Bone marrow (tissue), 2 donors: ENCODE data around the gene GTF3C1.
"Not testable (repeated sequence)": the region's sequence is repeated elsewhere in the genome, so short reads cannot be mapped to it uniquely, and the experiment has no call there.

Experiments
- DNase-seq, 2 donors: peaks; one replicate each; lab custom pipeline; 2025; lab: John Stamatoyannopoulos, UW

GTF3C1 gene, protein sequence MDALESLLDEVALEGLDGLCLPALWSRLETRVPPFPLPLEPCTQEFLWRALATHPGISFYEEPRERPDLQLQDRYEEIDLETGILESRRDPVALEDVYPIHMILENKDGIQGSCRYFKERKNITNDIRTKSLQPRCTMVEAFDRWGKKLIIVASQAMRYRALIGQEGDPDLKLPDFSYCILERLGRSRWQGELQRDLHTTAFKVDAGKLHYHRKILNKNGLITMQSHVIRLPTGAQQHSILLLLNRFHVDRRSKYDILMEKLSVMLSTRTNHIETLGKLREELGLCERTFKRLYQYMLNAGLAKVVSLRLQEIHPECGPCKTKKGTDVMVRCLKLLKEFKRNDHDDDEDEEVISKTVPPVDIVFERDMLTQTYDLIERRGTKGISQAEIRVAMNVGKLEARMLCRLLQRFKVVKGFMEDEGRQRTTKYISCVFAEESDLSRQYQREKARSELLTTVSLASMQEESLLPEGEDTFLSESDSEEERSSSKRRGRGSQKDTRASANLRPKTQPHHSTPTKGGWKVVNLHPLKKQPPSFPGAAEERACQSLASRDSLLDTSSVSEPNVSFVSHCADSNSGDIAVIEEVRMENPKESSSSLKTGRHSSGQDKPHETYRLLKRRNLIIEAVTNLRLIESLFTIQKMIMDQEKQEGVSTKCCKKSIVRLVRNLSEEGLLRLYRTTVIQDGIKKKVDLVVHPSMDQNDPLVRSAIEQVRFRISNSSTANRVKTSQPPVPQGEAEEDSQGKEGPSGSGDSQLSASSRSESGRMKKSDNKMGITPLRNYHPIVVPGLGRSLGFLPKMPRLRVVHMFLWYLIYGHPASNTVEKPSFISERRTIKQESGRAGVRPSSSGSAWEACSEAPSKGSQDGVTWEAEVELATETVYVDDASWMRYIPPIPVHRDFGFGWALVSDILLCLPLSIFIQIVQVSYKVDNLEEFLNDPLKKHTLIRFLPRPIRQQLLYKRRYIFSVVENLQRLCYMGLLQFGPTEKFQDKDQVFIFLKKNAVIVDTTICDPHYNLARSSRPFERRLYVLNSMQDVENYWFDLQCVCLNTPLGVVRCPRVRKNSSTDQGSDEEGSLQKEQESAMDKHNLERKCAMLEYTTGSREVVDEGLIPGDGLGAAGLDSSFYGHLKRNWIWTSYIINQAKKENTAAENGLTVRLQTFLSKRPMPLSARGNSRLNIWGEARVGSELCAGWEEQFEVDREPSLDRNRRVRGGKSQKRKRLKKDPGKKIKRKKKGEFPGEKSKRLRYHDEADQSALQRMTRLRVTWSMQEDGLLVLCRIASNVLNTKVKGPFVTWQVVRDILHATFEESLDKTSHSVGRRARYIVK (N-terminal part only)

GRCh38 chr16:27549746-27550581, at the start of gene GTF3C1, which contains the start of gene KATNIP:
TSS of gene GTF3C1 (minus strand) at chr16:27549913. CDS start at chr16:27549890, 23 bp downstream.
TSS of gene KATNIP (plus strand) at chr16:27550144. CDS start at chr16:27550171, 27 bp downstream.
- DNase-seq, result peak; percentile 97 to 98

DNA sequence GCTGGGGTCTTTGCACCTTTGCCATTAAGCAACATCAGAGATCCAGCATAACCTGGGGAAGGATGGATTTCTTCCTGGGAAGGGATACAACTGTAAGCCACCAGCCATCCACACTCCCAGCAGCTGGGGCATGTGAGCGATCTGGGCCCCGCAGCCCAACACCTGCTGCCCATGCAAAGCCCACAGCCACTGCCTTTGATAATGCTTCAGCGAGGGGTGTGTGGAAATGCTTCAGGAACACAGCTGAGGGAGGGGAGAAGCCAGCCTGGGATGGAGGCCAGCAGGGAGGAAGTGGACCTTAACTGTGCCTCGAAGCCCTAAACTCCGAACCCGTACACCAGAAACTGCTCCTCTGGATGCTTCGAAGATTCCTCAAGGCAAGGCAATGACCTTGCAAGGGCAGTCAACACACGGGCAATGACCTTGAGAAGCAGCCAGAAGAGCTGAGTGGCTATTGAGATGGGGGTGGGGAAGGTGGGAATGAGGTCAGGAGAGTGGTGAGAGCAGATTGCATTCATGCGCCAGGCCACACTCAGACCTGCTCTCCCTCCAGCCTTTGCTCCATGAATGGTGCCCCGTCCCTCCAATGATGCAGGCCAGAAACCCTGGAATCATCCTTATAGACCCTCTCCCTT, 49.3 kb upstream of the GTF3C1 start:
- DNase-seq, result no peak

DNA sequence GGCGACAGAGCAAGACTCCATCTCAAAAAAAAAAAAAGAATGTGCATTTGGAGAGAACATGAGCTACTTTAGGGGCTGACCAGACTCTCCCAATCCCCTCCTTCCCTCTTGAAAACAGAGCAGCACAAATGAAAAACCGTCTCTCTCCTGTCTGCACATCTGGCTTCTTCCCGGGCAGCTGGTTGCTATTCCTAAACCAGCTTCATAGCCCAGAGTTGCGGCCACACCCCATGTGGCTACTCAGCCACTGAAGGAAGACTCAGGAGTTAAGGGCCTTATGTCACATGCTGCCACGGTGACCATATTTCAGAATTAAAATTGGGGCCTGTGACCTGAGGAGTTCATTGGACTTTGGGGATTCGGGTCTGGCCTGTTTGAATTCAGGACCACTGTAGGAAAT, 48.5 kb upstream of the GTF3C1 start:
- no peak for DNase-seq

- no peak for DNase-seq
These were observed 47.6 kb upstream of the GTF3C1 start for GRCh38 chr16:27597361-27597760.

DNA sequence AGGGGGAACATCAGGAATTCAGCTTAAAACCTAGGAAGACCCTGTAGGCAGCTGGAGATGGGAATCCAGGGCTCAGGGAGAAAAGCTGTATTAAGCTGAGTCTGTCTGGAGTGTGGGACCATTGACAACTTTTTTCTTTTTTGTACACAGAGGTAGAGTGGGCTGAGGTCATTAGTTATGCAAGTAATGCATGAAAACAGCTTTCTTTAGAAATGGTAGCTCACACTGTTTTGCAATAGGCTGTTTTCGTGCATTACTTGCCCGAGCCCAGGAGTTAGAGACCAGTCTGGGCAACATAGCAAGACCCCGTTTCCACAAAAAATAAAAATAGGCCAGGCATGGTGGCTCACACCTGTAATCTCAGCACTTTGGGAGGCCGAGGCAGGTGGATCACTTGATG, 46.7 kb upstream of the GTF3C1 start:
- DNase-seq, result no peak

DNA sequence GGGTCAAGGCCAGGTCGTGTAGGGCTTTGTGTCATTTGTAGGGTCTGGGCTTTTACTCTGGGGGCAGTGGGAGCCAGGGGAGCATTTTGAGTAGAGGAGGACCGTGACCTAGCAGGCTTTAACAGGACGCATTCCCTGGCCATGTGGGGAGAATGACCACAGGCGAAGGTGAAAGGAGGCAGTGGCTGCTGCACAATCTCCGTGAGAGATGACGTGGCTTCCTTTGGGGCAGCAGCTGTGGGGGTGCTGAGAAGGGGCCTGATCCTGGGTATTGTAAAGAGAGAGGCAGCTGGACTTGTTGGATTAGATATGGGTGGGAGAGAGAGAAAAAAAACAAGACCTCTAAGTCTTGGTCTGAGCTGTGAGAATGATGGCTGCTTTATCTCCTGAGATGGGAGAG, 46.3 kb upstream of the GTF3C1 start:
- no peak for DNase-seq

GRCh38 chr16:27595475-27595874, 45.8 kb upstream of the GTF3C1 start:
- no peak for DNase-seq

DNA sequence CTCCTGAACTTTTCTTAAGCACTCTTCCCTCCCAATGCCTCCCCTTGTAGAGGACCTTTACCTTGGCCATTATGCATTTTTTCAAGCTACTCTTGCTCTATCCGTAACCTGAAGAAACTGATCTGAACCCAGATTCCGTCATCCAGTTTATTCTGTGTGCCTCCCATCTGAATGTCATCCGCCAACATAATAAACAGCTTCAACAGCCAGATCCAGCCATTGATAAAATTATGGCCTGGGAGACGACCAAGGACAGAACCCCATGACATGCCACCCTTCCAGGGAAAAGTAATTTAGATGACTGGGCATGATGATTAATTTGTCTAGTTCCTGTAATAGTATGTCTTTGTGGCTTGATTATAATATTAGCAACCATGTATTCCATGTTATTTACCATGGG, 42.1 kb upstream of the GTF3C1 start:
- no peak for DNase-seq

DNA sequence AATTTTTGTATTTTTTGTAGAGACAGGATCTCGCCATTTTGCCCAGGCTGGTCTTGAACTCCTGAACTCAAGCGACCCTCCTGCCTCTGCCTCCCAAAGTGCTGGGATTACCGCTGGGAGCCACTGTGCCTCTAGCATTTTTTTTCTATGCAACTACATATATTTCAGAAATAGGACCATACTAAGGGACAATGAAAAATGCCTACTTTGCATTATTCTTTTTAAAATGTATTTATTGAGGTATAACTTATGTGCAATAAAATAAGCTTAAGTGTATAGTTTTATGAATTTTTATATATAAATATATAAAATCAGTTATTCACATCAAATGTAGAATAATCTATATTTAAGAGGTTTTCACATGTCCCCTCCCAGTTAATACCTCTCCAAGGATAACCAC, 38.3 kb upstream of the GTF3C1 start:
- no peak for DNase-seq

DNA sequence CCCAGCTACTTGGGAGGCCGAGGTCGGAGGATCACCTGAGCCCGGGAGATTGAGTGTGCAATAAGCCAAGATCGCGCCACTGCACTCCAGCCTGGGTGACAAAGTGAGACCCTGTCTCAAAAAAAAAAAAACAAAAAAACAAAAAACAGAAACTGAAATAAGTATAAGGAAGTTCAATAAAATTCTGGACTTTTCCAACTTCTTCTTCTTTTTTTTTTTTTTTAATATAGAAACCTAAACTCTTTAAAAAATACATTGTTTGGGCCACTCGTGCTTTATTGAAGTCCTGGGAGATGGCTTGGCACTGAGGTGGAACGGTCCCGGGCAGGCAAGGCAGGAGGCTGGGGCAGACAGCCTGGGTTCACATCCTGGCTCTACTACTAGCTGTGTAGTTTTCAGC, 37.0 kb upstream of the GTF3C1 start:
- no peak for DNase-seq

GRCh38 chr16:27585200-27585599, 35.5 kb upstream of the GTF3C1 start:
- no peak for DNase-seq

GRCh38 chr16:27583634-27584033, 33.9 kb upstream of the GTF3C1 start:
- no peak for DNase-seq

DNA sequence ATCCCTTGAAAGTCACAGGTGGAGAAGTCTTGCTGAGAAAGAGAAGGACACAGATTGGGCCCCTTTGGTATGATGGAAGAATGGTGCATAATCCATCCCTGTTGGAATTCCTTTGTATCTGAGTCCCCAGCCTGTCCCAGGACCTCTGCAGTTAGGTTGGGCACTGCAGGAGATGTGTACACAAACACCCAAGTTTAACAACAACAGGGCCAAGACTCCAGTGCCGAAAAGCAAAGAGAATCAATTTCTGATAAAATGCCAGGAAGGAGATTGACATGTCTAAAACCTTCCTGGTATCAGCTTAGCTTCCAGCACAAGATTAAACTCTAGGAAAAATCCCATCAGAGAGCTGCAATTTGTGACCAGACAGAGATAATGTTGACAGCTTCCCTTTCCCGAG, 33.2 kb upstream of the GTF3C1 start:
- DNase-seq, result no peak

DNA sequence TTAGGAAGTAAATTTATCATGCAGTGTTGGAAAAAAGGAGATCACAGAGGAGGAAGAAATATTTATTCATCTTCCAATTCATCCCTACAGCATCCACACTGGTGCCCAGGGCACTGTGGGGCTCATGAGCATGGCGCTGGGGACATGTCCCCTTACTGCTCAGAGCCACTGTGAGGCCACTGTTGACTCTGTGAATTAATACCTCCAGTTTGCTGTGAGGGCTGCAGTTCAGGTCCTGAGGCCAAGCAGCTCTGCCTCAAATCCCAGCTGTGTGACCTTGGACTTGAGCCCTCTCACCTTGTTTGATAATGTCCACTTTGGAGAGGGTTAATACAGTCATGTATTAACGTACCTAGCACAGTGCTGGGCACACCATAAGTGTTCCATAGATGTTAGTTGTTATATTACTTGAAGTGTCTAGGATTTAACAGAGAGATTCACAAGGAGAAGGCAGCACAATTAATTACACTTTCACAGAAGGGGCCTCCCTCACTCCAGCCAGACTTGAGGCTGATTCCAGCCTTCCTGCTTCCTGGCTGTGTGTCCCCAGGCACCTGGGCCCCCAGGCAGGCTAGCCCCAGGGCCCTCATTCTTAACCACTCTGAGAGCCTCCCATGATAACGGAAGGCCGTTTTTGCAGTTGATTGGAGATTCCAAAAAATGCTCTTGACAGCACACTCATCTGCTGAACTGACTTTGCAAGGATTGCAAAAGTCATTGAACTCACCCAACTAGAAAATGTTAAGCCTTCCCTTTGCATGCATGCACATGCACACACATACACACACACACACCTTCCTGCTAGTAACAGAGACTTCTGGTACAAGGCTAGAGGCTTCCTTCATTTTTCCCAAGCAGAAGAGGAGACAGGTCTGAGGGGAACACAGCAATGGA, 29.6 kb upstream of the GTF3C1 start:
- DNase-seq, result no peak

GRCh38 chr16:27576729-27577128, 27.0 kb upstream of the GTF3C1 start:
- no peak for DNase-seq

DNA sequence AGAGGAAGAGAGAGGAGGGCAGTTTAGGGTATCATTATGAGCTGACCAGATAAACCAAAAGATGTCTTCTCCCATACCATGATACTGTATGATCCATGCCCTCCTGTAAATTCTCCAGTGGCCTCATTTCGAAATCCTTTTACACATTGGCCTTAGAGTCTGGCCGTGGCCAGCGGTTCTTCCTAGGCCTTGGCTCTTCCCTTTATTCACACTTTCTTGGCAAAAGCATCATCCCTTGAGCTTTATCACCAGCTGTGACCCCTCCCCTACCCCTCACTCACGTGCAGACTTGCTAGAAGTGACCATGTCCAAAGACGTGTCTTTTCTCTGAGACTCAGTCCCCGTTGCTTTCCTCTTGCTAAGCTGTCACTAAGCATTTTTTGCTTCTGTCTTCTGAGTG, 23.0 kb upstream of the GTF3C1 start:
- DNase-seq, result no peak

GRCh38 chr16:27571433-27572326, 22.0 kb upstream of the GTF3C1 start:
- DNase-seq, result no peak

DNA sequence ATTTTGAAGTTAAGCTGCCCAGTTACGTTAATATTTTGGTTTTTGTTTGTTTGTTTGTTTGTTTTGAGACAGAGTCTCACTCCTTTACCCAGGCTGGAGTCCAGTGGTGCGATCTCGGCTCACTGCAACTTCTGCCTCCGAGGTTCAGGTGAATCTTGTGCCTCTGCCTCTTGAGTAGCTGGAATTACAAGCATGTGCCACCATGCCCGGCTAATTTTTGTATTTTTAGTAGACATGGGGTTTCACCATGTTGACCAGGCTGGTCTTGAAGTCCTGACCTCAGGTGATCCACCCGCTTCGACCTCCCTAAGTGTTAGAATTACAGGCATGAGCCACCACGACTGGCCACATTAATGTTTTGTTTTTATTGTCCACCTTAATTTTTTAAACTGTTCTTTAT, 21.3 kb upstream of the GTF3C1 start:
- not testable (repeated sequence) for DNase-seq

- DNase-seq, result no peak
These were observed 18.4 kb upstream of the GTF3C1 start for GRCh38 chr16:27568077-27568476.
